Choroid plexus epithelial cell (primary cell): ENCODE measurements around the gene SPAG9.
"Not testable (repeated sequence)": the region's sequence is repeated elsewhere in the genome, so short reads cannot be mapped to it uniquely, and the experiment has no call there.

Source experiments
- DNase-seq: peaks from one replicate; pipeline ENCODE4 v3.0.0-alpha.2; 2010; ENCODE audit warnings: low read depth
- H3K4me3 ChIP-seq: 2 replicates; pipeline ENCODE4 v1.5.1; 2011; ENCODE audit warnings: low read depth, mild to moderate bottlenecking, control low read depth, low read length, moderate library complexity
- TF ChIP-seq, protein P1 (sequence below): conservative IDR thresholded peaks from 2 replicates; pipeline ENCODE4 v1.5.1; 2011; ENCODE audit warnings: low read depth, mild to moderate bottlenecking, control low read depth, inconsistent platforms, low read length, moderate library complexity

Gene SPAG9

DNA sequence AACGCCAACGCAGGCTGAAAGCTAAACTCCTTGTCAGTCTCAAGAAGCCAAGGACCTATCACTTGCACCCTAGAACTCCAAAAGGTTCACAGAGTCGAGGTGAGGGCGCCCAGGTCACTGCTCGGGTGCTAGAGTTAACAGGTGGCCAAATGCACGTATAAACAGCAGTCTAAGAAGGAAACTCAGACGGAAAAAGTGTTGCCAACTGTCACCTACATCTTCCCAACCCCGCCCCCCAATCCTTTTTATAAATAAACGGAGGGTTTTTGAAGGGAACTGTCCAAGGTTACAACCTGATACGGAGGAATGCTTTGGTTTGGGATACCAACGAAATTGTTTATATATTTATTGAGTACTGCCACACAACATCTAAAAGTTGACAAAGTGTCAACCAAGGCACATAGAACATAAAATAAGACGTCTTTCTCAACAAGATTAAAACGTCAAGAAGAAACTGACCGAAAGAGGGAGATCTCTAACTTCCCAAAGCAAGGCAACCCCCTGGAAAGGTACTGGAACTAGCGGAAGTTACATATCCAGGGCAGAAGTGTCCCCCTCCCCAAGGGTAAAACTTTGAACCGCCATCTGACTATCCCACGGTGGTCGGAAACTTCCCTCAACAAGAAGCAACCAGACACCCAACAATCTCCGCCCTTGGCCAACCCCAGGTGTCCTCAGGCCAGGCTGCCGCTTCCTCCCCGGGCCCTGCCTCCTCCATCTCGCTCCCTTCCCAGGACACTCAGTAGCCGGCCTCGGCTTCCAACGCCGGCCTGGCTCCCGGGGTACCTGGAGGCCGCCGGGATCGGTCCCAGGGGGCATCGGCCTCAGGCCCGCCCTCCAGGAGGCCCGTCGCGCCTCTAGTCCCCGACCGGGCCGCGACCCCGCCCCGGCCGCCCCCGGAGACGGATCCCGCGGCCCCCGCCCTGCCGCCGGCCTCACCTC is 982 bp downstream of the SPAG9 start:
- TF ChIP-seq, protein P1, sequence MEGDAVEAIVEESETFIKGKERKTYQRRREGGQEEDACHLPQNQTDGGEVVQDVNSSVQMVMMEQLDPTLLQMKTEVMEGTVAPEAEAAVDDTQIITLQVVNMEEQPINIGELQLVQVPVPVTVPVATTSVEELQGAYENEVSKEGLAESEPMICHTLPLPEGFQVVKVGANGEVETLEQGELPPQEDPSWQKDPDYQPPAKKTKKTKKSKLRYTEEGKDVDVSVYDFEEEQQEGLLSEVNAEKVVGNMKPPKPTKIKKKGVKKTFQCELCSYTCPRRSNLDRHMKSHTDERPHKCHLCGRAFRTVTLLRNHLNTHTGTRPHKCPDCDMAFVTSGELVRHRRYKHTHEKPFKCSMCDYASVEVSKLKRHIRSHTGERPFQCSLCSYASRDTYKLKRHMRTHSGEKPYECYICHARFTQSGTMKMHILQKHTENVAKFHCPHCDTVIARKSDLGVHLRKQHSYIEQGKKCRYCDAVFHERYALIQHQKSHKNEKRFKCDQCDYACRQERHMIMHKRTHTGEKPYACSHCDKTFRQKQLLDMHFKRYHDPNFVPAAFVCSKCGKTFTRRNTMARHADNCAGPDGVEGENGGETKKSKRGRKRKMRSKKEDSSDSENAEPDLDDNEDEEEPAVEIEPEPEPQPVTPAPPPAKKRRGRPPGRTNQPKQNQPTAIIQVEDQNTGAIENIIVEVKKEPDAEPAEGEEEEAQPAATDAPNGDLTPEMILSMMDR, result peak; percentile 51
- H3K4me3 ChIP-seq, result peak overlapping the region; percentile 95
- DNase-seq, result peak; percentile 58

DNA sequence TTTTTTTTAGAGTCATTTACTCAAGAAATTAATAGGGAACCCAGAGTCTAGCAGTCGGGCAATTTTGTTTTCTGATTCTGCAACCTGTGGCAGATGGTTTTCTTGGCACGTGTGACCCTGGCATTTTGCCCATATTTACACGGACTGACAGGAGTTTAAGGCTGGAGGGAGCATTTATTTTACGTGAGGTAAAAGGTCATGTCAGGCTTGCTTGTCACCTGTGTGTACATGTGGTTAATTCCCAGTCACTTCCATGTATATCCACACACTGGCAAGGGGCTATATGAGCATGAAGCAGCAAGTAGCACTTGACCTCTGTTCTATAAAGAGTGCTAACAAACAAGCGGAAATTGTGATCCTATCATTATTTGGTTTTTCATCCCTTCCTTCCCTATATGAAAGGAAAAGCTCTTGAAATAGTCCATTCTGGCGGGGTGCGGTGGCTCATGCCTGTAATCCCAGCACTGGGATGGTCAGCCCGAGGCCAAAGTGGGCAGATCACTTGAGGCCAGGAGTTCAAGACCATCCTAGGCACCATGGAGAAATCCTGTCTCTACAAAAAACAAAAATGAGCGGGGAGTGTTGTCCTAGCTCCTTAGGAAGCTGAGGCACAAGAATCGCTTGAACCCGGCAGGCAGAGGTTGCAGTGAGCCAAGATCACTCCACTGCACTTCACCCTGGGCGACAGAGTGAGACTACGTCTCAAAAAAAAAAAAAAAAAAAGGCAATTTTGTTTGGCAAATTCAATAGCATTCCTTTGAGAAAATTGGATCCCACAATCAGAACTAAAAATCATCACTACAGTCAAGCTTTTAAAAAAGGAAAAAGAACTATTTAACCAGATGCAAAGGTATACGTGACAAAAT is 2.1 kb downstream of the SPAG9 start:
- DNase-seq, result no peak
- H3K4me3 ChIP-seq, result peak overlapping the region; percentile 6
- TF ChIP-seq, protein P1, result no peak

DNA sequence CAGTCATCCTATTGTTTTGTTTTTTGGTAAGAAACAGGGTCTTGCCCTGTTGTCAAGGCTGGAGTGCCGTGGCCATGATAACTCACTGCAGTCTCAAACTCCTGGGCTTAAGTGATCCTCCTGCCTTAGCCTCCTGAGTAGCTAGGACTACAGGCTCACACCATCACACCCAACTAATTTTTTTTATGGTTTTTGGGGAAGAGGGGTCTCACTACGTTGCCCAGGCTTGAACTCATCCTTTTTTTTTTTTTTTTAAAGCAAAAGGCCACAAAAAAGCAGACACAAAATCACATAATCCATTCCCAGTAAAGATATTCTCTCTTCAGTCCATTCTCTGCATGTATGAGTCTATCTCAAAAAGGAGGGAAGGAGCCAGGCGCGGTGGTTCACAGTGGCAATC is 5.5 kb downstream of the SPAG9 start:
- no peak overlapping the region for H3K4me3 ChIP-seq
- TF ChIP-seq, protein P1, result no peak
- no peak for DNase-seq

DNA sequence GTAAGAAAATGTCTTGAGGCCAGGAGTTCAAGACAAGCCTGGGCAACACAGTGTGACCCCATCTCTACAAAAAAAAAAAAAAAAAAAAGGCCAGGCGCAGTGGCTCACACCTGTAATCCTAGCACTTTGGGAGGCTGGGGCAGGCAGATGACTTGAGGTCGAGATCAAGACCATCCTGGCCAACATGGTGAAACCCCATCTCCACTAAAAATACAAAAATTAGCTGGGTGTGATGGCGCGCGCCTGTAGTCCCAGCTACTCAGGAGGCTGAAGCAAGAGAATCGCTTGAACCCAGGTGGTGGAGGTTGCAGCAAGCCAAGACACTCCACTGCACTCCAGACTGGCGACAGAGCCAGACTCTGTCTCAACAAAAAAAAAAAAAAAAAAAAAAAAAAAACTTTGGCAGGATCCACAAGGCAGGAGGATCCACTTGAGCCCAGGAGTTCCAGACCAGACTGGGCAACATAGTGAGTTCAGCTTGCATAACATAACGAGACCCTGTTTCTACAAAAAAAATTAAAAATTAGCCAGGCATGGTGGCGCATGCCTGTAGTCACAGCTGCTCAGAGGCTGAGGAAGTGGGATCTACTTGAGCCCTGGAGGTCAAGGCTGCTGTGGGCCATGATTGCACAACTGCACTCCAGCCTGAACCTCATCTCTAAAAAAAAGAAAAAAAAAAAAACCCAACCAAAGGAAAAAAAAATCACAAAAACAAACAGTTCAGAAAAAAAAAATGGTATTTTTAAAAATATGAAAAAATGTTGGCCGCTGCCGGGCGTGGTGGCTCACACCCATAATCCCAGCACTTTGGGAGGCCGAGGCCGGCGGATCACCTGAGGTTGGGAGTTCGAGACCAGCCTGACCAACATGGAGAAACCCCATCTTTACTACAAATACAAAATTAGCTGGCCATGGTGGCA is 8.1 kb downstream of the SPAG9 start:
- DNase-seq, result peak; percentile 87
- H3K4me3 ChIP-seq, result not testable (repeated sequence)

DNA sequence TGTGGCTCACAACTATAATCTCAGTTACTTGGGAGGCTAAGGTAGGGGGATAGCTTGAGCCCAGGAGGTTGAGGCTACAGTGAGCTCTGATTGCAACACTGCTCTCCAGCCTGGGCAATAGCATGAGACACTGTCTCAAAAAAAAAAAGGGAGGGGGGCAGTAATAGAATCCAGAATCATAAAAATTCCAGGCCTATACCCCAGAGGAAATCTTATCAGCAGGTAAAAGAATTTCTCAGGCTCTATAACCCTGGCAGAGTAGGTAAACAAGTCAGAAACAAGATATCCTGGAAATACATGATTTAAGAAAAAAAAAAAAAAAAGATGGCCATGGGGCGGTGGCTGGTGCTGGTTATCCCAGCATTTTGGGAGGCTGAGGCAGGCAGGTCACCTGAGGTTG is 12.9 kb downstream of the SPAG9 start:
- TF ChIP-seq, protein P1, result no peak
- H3K4me3 ChIP-seq, result no peak overlapping the region
- DNase-seq, result no peak

DNA sequence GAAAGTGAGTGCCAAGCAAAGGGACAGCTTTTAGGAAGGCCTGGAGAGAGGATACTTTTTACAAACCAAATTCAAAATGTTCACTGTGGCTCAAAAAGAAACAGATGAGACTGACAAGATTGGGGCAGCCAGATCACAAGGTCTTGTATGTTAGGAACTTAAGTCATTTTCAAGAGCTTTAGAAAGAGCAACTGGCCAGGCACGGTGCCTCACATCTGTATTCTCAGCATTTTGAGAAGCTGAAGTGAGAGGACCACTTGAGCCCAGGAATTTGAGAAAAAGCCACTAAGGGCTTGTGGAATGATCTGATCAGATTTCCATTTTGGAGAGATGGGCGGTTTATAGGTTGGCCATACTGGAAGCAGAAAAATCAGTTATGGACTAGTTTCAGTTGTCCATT is 17.2 kb downstream of the SPAG9 start:
- no peak for DNase-seq
- H3K4me3 ChIP-seq, result no peak overlapping the region
- TF ChIP-seq, protein P1, result no peak

DNA sequence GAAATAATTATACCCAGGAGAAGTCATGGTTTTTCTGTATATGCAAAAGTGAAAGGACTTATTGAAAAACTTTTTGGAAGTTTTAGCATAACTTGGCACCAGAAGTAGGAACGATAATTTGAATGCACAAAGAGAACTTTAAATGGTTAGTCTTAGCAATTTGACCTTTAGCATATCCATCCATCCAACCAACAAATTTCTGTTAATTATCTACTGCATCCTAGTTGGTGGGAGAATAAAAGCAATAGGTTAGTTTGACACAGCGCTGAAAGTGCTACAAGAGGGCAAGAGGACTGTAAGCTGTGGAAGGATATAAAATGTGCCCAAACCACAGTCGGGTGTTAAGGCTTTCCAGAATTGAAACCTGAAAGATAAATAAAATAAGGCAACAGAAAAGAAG is 17.6 kb downstream of the SPAG9 start:
- H3K4me3 ChIP-seq, result no peak overlapping the region
- DNase-seq, result no peak
- TF ChIP-seq, protein P1, result no peak
